Left ventricle myocardium inferior (tissue), 1 donor: Measurements from ENCODE around the gene PXK. TPM values are rescaled to one million over a fixed set of nuclear protein-coding genes. Genes with fewer than 3 reads are reported as not detected.

Experiments
- DNase-seq: peaks from one replicate; pipeline ENCODE4 v3.0.0-alpha.2; 2020
- H3K27ac ChIP-seq: fragments of 200-600 bp; replicated peaks from 2 replicates; pipeline ENCODE4 v1.8.0; 2021
- H3K27me3 ChIP-seq: fragments of 200-600 bp; 2 replicates; pipeline ENCODE4 v1.8.0; 2021; ENCODE audit warnings: low read depth
- H3K36me3 ChIP-seq: fragments of 200-600 bp; 2 replicates; pipeline ENCODE4 v1.8.0; 2021
- H3K4me1 ChIP-seq: fragments of 200-600 bp; 2 replicates; pipeline ENCODE4 v1.8.0; 2021
- H3K4me3 ChIP-seq: fragments of 200-600 bp; 2 replicates; pipeline ENCODE4 v1.8.0; 2021; ENCODE audit warnings: mild to moderate bottlenecking, moderate library complexity
- H3K9me3 ChIP-seq: fragments of 200-600 bp; replicated peaks from 2 replicates; pipeline ENCODE4 v1.8.0; 2021
- CTCF ChIP-seq: fragments of 200-600 bp; IDR thresholded peaks from 2 replicates; pipeline ENCODE4 v1.8.0; 2021; ENCODE audit warnings: antibody characterized with exemption, mild to moderate bottlenecking, borderline replicate concordance
- intact Hi-C: fragments of 100-400 bp; cut with micrococcal nuclease; formaldehyde crosslinking; loops from one replicate; pipeline ENCODE4 v1.11.0; 2022
- total RNA-seq: library from RNA; stranded (reverse); fragmentation: NEBNext Ultra II Directional; extraction: Animal tissue kit (Norgen Biotek cat#: 25700); gene quantifications from one replicate; pipeline ENCODE4 v1.2.1, GENCODE V29; 2021
- donor health status: DM: no; HTN: yes; CAD: no; lungs with severe emphysema.

The PXK gene
- total RNA-seq, 1 donor from 2014 or later: 9.2 TPM

DNA sequence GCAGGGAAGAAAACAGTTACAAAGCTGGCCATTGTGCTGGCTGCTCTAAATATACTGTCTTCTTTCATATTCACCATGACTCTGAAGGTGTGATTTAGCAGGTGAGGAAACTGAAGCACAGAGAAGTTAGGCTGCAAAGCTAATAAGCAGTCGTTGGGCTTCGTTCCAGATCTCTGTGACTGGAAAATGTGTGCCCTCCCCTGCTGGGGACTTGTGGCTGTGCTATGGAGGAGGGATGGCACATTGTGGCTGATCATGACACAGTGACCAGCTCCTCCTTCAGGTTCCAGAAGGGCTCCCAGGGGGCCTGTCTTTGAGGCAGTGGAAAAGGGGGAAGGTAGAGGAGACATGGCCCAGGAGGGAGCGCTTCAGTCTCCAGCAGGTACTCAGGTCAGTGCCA is 19.2 kb downstream of the PXK start:
- no peak for TF ChIP-seq CTCF
- intact Hi-C loops: no loop called here
- DNase-seq: no peak
- Histone ChIP-seq H3K27me3 (no peaks in the 10 kb centered on the region), H3K9me3 (no peaks in the 10 kb centered on the region), H3K4me1 (peaks cover 34% of the 10 kb centered on the region), H3K27ac (no peak overlapping the region), H3K36me3 (no peaks in the 10 kb centered on the region), H3K4me3 (no peak overlapping the region)

DNA sequence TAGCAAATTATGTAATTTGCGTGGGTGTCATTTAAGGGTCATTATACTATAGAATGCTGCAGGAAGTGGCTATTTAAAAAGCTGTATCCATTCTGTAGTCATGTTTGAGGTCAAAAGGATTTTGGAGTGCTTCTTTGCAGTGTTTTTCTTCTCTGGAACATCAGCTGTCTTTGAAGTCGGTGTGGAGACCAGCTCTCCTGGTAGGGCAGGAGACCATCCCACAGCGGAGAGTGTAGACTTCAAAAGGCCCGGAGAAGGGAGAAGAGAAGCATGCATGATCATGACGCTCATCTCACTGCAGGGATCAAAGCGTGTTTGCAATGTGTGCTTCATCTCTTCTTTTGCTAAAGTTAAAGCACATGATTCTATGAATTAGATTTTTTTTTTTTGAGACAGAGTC is 19.9 kb downstream of the PXK start:
- Histone ChIP-seq H3K27me3 (no peaks in the 10 kb centered on the region), H3K36me3 (no peaks in the 10 kb centered on the region), H3K4me3 (no peak overlapping the region), H3K4me1 (peaks cover 34% of the 10 kb centered on the region), H3K9me3 (no peaks in the 10 kb centered on the region), H3K27ac (no peak overlapping the region)
- no peak for DNase-seq
- intact Hi-C loops: no loop called here
- no peak for TF ChIP-seq CTCF

GRCh38 chr3:58353722-58354553 is 21.2 kb downstream of the PXK start:
- DNase-seq: no peak
- Histone ChIP-seq H3K4me3 (no peak overlapping the region), H3K36me3 (no peaks in the 10 kb centered on the region), H3K4me1 (peaks cover 40% of the 10 kb centered on the region), H3K9me3 (no peaks in the 10 kb centered on the region), H3K27me3 (no peaks in the 10 kb centered on the region), H3K27ac (no peak overlapping the region)
- intact Hi-C loops: no loop called here
- TF ChIP-seq CTCF: no peak

- no peaks in the 10 kb centered on the region for H3K9me3 ChIP-seq
- intact Hi-C loops: no loop called here
- H3K36me3 ChIP-seq: no peaks in the 10 kb centered on the region
- no peak for DNase-seq
- TF ChIP-seq CTCF: no peak
- H3K4me1 ChIP-seq: peaks cover 33% of the 10 kb centered on the region
- H3K4me3 ChIP-seq: no peak overlapping the region
- no peak overlapping the region for H3K27ac ChIP-seq
- H3K27me3 ChIP-seq: no peaks in the 10 kb centered on the region
Measured at GRCh38 chr3:58355179-58355578, 22.5 kb downstream of the PXK start.

DNA sequence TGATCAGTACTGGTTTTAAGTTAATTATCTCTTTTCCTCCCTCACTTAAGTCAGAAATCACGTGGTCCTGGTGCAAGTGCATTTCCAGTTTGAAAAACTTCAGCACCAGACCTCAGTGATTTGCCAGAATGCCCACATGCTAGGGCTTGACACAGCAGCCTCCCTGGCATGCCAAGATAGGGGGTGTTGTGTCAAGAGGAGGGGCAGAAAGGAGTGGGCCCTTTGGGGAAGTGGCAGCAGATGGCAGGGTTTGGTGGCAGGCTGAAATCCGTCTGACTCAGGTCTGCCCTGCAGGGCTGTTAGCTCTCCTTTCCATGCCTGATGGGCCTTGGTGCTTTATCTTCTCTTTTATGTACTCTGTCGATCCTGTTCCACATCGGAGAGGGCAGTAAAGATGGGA is 23.4 kb downstream of the PXK start:
- Histone ChIP-seq H3K4me3 (no peak overlapping the region), H3K9me3 (no peaks in the 10 kb centered on the region), H3K27ac (no peak overlapping the region), H3K4me1 (peaks cover 25% of the 10 kb centered on the region), H3K36me3 (no peaks in the 10 kb centered on the region), H3K27me3 (no peaks in the 10 kb centered on the region)
- TF ChIP-seq CTCF: no peak
- no peak for DNase-seq
- intact Hi-C loops: no loop called here
